Measurements from ENCODE around the gene FOXP3.

- TF ChIP-seq CTCF (IDR thresholded peaks at IDR 0.05) (no peak), POLR2AphosphoS5 (IDR thresholded peaks at IDR 0.05) (no peak), POLR2A (IDR thresholded peaks at IDR 0.05) (no peak)
Observed at GRCh38 chrX:49233887-49234555, 30.5 kb downstream of the FOXP3 start.
